ENCODE results near the gene ZDHHC22. TPM values are rescaled to one million over a fixed set of nuclear protein-coding genes. Genes with fewer than 3 reads are reported as not detected.

ZDHHC22 gene
- polyA plus RNA-seq, 1 of the 3 experiments (the other 2 are of a cell fraction), result not detected

DNA sequence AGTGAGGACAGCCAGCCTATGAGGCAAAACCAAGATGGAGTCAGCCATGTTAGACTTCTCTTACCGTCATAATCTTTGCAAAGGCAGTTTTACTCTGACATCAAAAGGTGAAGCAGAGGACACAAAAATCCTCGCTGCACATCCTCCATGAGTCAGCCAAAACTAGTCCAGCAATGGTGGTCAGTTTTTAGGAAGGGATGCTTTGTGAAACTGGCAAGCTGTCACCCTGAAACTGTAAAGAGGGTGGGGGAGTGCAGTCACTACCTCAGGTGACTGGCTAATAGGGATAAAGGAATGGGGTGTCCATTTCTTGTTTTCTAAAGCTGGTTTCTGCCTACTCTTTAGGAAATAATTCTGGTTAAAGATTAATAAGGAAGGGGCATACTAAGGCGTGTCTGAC, 48.9 kb downstream of the ZDHHC22 start:
- Histone ChIP-seq H3K9me3 (0 out of 2 replicates have a peak, but pooled peaks cover 4% of the 10 kb centered on the region), H3K79me2 (ENCODE audit: insufficient read depth) (peaks cover 18% of the 10 kb centered on the region; the same call in 1 of the 2 replicates), H3K27me3 (ENCODE audit: insufficient read depth) (no peaks in the 10 kb centered on the region), H3K4me3 (ENCODE audit: low read depth in 2 of 2, low read length in 1 of 2) (no peak overlapping the region), H3F3A (replicated peaks; ENCODE audit: insufficient read depth) (peaks cover 21% of the 10 kb centered on the region), H3K36me3 (replicated peaks in 1 of 2; ENCODE audit: control insufficient read depth in 1 of 2, insufficient read depth in 2 of 2, low read length in 1 of 2) (no peaks in the 10 kb centered on the region), H3K27ac (ENCODE audit: low read depth in 2 of 2, low read length in 1 of 2) (no peak overlapping the region), H3K4me1 (ENCODE audit: control insufficient read depth in 1 of 2, insufficient read depth in 2 of 2, low read depth in 1 of 2, low read length in 1 of 2) (peaks cover 0 to 9% of the 10 kb centered on the region in 2 experiments), H3K4me2 (no peak overlapping the region), H4K20me1 (ENCODE audit: insufficient read depth) (no peaks in the 10 kb centered on the region), H3K9ac (no peak overlapping the region), H2AFZ (ENCODE audit: low read depth) (no peak overlapping the region), H3K9me2 (no peaks in the 10 kb centered on the region)
- DNase-seq, result no peak
- ChIA-PET POLR2A (no interaction called here), CTCF (interaction anchor here (0.9 to 17.4 kb wide), 9 partner anchors 9 to 385 kb away, joined by 3 to 309 read pairs (median 3); no protein-coding TSS in a partner anchor)
- TF ChIP-seq, protein P1, sequence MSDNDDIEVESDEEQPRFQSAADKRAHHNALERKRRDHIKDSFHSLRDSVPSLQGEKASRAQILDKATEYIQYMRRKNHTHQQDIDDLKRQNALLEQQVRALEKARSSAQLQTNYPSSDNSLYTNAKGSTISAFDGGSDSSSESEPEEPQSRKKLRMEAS (IDR thresholded peaks at IDR 0.05; ENCODE audit: low read depth), result no peak
- TF ChIP-seq RAD21 (IDR thresholded peaks at IDR 0.05; ENCODE audit: low read length) (no peak), NFIC (IDR thresholded peaks at IDR 0.05; ENCODE audit: borderline replicate concordance) (no peak), CHD2 (IDR thresholded peaks at IDR 0.05; ENCODE audit: low read length, partially characterized antibody) (no peak), TEAD4 (IDR thresholded peaks at IDR 0.05; ENCODE audit: borderline replicate concordance, insufficient read depth) (no peak), YY1 (IDR thresholded peaks at IDR 0.05; ENCODE audit: low read depth) (no peak), SMC3 (IDR thresholded peaks at IDR 0.05; ENCODE audit: low read depth, low read length) (no peak), MEF2A (IDR thresholded peaks at IDR 0.05; ENCODE audit: borderline replicate concordance, low read depth) (no peak)
- TF ChIP-seq, protein P2, sequence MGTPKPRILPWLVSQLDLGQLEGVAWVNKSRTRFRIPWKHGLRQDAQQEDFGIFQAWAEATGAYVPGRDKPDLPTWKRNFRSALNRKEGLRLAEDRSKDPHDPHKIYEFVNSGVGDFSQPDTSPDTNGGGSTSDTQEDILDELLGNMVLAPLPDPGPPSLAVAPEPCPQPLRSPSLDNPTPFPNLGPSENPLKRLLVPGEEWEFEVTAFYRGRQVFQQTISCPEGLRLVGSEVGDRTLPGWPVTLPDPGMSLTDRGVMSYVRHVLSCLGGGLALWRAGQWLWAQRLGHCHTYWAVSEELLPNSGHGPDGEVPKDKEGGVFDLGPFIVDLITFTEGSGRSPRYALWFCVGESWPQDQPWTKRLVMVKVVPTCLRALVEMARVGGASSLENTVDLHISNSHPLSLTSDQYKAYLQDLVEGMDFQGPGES (IDR thresholded peaks at IDR 0.05; ENCODE audit: low read depth, low read length), result no peak
- TF ChIP-seq, protein P3, sequence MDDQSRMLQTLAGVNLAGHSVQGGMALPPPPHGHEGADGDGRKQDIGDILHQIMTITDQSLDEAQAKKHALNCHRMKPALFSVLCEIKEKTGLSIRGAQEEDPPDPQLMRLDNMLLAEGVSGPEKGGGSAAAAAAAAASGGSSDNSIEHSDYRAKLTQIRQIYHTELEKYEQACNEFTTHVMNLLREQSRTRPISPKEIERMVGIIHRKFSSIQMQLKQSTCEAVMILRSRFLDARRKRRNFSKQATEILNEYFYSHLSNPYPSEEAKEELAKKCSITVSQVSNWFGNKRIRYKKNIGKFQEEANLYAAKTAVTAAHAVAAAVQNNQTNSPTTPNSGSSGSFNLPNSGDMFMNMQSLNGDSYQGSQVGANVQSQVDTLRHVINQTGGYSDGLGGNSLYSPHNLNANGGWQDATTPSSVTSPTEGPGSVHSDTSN (IDR thresholded peaks at IDR 0.05), result no peak
- TF ChIP-seq, protein P4, sequence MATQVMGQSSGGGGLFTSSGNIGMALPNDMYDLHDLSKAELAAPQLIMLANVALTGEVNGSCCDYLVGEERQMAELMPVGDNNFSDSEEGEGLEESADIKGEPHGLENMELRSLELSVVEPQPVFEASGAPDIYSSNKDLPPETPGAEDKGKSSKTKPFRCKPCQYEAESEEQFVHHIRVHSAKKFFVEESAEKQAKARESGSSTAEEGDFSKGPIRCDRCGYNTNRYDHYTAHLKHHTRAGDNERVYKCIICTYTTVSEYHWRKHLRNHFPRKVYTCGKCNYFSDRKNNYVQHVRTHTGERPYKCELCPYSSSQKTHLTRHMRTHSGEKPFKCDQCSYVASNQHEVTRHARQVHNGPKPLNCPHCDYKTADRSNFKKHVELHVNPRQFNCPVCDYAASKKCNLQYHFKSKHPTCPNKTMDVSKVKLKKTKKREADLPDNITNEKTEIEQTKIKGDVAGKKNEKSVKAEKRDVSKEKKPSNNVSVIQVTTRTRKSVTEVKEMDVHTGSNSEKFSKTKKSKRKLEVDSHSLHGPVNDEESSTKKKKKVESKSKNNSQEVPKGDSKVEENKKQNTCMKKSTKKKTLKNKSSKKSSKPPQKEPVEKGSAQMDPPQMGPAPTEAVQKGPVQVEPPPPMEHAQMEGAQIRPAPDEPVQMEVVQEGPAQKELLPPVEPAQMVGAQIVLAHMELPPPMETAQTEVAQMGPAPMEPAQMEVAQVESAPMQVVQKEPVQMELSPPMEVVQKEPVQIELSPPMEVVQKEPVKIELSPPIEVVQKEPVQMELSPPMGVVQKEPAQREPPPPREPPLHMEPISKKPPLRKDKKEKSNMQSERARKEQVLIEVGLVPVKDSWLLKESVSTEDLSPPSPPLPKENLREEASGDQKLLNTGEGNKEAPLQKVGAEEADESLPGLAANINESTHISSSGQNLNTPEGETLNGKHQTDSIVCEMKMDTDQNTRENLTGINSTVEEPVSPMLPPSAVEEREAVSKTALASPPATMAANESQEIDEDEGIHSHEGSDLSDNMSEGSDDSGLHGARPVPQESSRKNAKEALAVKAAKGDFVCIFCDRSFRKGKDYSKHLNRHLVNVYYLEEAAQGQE (IDR thresholded peaks at IDR 0.05; ENCODE audit: low read depth, low read length), result no peak
- TF ChIP-seq, protein P5, sequence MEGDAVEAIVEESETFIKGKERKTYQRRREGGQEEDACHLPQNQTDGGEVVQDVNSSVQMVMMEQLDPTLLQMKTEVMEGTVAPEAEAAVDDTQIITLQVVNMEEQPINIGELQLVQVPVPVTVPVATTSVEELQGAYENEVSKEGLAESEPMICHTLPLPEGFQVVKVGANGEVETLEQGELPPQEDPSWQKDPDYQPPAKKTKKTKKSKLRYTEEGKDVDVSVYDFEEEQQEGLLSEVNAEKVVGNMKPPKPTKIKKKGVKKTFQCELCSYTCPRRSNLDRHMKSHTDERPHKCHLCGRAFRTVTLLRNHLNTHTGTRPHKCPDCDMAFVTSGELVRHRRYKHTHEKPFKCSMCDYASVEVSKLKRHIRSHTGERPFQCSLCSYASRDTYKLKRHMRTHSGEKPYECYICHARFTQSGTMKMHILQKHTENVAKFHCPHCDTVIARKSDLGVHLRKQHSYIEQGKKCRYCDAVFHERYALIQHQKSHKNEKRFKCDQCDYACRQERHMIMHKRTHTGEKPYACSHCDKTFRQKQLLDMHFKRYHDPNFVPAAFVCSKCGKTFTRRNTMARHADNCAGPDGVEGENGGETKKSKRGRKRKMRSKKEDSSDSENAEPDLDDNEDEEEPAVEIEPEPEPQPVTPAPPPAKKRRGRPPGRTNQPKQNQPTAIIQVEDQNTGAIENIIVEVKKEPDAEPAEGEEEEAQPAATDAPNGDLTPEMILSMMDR (IDR thresholded peaks at IDR 0.05), result no peak
- WGBS (ENCODE audit: low lambda C conversion rate), result 62% methylated on average over 3 of the region's 3 CpGs

Measured in SK-N-SH (cell line).